Stimulated activated CD8-positive, alpha-beta memory T cell treated with anti-CD3 and anti-CD28 coated beads, Interleukin-2, amount 100 ng/mL, for 1 hour (primary cell): ENCODE results near the gene BSPRY.
"Not testable (repeated sequence)": the region's sequence is repeated elsewhere in the genome, so short reads cannot be mapped to it uniquely, and the experiment has no call there.

Experiments
- DNase-seq, 2 donors: peaks; one replicate each; pipeline ENCODE4 v3.0.0-alpha.2; 2020; ENCODE audit warnings: low read depth in 2 of 2

BSPRY gene

GRCh38 chr9:113341712-113342410 is 7.5 kb upstream of the BSPRY start:
- DNase-seq = no peak

DNA sequence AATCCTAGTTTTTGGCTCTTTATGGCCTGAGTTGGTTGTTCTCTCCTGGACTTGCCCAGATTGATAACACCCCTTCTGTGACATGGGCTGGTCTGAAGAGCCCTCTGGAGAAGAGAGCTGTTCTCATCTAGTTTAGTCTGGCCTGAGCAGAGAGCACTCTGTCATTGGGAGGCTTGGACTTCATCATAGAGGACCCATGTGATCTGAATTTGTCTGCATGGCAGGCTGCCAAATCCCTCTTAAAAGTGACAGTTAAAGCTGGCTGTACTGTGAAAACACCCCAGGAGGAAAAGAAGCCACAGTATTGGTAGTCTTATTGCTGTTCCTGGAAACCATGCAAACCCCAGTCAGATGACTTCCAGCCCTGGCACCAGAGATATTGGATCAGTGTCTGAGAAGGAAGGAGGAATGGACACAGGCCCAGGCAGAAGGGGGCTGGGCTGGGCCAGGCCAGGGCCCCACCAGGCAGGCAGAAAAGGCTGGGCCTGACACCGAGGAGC is 5.6 kb upstream of the BSPRY start:
- DNase-seq = no peak

GRCh38 chr9:113345190-113345589 is 4.2 kb upstream of the BSPRY start:
- no peak for DNase-seq

DNA sequence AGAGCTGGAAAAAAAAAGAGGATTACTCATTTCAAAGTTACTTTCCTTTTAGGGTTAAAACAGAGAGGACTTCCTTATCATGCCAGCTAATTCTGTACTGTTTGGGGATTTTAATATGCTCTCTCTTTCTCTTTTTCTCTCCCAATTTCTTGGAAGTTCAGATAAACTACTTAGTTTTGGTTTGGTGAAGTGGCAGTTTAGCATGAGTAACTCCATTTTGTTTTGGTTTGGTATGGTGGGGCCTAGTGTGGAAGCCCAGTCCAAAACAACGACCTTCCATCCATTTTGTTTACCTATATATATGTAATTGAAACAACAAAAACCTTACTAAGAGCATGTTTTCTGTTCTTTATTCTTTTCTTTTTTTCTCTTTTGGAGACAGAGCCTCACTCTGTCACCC is 3.7 kb upstream of the BSPRY start:
- DNase-seq = no peak

GRCh38 chr9:113348437-113348836 is 904 bp upstream of the BSPRY start:
- no peak for DNase-seq

DNA sequence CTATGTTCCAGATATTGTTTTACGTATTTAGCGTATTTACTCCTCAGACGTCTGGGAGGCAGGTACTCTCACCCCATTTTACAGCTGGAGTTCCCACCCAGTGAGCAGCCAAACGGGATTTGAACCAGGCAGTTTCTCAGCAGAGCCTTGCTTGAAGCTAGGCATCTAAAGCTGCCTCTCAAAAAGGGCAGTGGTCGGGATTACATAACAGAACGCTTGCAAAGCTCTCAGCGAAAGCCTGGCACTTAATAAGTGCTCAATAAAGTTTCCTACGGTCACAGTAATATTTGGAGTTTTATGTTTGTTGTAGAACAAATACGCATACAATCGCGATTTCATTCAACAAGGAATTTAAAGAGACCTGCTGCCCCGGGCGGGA is 286 bp upstream of the BSPRY start:
- no peak for DNase-seq

DNA sequence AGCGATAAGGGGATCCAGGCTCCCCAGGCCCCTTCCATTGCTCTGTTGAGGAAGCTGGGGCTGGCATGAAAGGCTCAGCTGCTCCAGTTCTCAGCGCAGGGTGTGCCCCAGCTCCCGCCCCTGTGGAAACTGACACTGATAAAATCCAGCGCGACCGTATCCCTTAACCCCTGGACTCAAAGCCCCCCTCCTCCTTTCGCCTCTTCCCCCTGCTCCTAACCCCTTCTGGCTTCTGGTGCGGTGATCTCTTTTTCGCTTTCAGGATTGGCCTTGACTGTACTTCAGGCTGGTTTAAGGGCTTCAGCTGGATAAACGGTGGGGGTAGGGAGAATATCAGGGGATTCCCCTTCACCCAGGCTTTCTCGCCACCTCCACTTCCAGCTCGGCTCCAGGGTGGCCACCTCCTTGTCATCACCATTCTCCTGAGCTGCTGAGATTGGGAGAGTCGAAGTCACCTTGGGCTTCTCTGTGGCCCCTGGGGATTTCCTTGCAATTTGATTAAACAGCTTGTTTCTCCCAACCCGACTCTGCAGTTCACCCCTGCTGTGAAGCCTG is 843 bp downstream of the BSPRY start:
- DNase-seq = no peak

- DNase-seq = no peak
Measured at GRCh38 chr9:113350937-113351336, 1.6 kb downstream of the BSPRY start.

DNA sequence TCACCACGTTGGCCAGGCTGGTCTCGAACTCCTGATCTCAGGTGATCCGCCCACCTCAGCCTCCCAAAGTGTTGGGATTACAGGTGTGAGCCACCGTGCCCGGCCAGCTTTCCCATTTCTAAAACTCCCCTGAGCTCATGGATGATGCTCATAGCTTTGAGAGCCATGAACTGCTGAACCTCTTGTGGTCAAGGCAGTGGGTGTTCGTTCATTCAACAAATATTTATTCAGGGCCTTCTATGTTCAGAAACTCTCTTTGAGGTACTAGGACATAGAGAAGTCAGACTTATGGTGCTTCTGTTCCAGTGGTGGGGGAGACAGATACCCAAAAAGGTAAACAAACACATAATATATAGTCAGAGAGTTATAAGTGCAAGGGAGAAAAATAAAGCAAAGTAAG is 2.7 kb downstream of the BSPRY start:
- no peak for DNase-seq

DNA sequence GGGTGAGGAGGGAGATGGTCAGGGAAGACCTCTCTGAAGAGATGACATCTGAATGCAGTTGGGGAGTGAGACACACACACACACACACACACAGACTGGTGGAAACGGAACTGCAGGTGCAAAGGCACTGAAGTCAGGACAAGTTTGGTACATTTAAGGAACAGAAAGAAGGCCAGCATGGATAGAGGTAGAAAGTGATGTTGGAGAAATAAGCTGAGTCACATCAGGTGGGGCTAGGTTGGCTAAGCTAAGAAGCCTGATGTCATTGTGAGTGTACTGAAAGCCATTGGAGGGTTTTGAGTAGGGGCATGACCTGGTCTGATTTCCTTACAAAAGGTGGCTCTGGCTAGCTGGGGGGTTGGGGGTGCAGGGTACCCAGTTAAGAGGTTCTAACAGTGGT is 3.1 kb downstream of the BSPRY start:
- no peak for DNase-seq

DNA sequence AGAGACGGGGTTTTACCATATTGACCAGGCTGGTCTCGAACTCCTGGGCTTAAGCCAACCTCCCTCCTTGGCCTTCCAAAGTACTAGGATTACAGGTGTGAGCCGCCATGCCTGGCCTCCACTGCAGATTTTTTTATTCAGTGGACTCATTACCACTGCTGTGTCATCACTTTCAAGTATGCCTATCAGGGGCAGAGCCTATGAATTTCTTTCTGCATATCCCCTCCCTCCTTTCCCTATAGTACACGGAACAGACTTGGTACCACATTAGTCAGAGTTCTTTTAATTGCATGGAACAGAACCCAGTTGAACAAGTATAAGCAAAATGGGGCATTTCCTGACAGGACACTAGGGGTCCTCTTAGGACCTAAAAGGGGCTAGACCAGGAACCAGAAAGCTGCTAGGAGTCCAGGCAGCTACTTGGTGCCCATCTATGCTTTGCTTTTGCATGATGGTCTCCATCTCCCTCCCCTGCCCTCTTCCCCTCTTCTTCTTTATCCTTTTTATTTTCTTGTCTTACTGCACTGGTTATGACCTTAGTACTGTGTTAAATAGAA is 5.8 kb downstream of the BSPRY start:
- no peak for DNase-seq

DNA sequence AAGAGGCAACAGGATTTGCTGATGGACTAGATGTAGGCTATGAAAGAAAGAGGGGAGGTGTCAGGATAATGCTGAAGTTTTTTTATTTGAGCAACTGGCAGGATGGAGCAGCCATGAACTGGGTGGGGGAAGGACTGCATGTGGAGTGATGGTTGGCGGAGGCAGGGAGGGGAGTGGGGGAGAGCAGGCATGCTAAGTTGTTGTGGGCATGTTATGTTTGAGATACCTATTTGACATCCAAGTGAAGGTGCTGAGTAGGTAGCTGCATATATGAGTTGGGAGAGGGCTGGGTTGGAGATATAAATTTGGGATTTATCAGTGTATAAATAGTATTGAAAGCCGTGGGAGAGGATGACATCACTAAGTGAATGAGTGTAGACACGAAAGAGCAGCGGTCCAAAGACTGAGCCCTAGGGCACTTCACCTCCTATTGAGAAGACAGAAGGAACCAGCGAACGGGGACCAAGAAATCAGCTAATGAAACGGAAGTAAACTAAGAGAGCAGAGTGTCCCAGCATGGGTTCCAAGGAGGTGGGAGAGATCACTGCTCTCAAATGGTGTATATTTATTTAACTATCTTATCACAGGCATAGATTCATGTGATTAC is 7.4 kb downstream of the BSPRY start:
- no peak for DNase-seq

DNA sequence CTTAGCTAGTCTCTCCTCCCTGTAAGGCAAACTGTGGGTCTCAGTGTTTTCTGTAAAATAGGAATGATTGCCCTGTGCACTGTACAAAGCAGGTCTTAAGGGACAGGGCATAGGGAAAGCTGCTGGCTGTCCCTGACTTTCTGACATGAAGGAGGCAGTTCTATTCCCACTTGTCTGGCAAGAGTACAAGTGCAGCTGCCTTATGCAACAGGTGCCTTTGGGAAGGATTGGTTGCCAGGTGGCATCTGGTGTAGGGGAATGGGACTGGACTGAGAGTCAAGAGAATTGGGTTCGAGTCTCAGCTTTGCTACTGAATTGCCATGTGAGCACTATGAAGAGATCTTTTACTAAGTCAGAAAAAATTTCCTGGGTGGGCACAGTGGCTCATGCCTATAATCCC is 10.0 kb downstream of the BSPRY start:
- no peak for DNase-seq

DNA sequence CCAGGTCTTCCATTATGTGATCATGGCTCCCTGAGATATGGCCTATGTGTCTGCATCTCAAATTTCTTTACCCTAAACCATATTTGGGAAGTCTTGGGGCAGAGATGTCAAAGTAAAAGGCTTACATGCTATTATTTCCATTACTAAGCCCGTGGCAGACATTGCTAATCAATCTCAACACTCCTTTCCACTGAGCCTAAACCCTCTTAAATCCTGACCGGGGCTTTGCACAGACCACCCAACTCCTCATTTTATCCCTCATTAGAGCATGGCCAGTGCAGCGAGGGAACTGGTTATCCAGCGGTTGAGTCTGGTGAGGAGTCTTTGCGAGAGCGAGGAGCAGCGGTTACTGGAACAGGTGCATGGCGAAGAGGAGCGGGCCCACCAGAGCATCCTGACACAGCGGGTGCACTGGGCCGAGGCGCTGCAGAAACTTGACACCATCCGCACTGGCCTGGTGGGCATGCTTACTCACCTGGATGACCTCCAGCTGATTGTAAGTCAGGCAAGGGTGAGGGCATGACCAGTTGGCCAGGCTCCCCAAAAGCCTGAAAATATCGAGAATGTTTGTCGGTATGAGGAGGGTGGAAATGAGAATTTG is 11.0 kb downstream of the BSPRY start:
- DNase-seq = no peak

- no peak for DNase-seq
Measured at GRCh38 chr9:113361304-113362018, 12.1 kb downstream of the BSPRY start.

GRCh38 chr9:113363336-113363735 is 14.0 kb downstream of the BSPRY start:
- DNase-seq = no peak

- DNase-seq = no peak
Measured at GRCh38 chr9:113364951-113365350, 15.6 kb downstream of the BSPRY start.

DNA sequence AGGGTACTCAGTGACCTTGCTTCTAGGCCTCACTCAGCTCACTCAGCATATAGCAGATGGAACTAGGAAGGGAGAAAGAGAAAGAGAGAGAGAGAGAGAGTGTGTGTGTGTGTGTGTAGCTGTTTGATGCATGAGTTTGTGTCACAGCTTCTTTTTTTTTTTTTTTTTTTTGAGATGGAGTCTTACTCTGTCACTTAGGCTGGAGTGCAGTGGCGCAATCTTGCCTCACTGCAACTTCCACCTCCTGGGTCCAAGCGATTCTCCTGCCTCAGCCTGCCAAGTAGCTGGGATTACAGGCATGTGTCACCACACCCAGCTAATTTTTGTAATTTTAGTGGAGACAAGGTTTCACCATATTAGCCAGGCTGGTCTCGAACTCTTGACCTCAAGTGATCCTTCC is 16.3 kb downstream of the BSPRY start:
- DNase-seq = not testable (repeated sequence)

DNA sequence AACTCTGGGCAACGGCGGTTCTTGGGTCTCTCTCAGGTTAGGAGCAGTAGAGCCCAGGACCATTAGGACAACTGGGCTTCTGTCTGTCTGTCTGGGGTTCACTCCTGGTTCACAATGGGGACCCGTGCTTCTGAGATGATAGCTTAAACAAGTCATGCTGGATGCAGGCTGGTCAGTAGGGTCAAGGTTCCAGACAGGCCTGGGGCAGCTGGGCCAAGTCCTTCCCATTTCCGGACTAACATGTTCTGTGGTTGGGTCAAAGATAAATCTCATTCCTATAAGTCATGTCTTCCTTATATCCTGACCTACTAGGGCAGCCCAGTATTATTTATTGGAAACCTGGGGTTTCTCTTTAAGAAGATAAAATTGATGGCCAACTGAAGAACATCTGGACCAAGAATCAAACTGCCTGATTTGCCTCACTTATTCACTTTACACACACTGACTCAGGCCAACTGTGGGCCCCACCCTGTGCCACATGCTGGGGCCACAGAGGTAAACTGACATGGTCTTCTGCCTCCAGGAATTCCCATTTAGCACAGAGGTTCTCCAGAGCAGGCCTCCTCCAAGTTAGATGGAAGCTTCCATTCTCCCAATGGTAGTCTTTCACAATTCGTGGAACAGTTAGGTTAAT is 19.1 kb downstream of the BSPRY start:
- DNase-seq = no peak

DNA sequence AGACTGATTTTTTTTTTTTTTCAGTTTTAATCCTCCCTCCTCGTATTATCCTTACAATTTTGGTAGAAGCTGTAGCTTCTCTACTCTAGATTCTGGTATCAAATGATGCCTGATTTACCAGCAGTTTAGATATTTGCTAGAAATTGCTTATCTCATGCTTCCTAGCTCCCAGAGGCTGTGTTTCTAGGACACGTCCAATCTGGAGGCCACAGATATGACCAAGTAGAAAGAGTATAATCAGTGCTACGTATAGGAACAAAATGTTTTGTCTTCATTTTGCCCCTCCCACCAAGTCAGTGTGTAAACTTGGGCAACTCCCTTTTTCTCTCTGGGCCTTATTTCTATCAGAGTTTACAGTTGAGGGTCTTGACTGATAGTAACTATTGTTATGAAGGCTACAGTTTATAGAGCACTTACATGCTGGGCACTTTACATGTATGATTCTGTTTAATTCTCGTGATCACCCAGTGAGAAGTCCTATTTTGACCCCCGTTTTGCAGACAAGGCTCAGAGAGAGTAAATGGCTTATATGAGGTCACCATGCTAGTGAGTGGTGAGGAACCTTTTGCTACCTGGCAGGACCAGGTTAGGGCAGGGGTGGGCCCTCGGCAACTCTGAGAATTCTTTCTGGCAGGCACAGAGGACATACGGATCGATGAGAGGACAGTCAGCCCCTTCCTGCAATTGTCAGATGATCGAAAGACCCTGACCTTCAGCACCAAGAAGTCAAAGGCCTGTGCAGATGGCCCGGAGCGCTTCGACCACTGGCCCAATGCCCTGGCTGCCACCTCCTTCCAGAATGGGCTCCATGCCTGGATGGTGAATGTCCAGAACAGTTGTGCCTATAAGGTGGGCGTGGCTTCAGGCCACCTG is 19.9 kb downstream of the BSPRY start:
- DNase-seq = no peak

DNA sequence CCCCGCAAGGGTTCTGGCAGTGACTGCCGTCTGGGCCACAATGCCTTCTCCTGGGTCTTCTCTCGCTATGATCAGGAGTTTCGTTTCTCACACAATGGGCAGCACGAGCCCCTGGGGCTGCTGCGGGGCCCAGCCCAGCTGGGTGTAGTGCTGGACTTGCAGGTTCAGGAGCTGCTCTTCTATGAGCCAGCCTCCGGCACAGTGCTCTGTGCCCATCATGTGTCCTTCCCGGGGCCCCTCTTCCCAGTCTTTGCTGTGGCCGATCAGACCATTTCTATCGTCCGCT is 20.5 kb downstream of the BSPRY start:
- no peak for DNase-seq
